Measurements from ENCODE around the gene MRPS6. TPM values are rescaled to one million over a fixed set of nuclear protein-coding genes. Genes with fewer than 3 reads are reported as not detected.

The MRPS6 gene
- total RNA-seq, 1 experiment from 2014 or later, result 55.1 TPM

DNA sequence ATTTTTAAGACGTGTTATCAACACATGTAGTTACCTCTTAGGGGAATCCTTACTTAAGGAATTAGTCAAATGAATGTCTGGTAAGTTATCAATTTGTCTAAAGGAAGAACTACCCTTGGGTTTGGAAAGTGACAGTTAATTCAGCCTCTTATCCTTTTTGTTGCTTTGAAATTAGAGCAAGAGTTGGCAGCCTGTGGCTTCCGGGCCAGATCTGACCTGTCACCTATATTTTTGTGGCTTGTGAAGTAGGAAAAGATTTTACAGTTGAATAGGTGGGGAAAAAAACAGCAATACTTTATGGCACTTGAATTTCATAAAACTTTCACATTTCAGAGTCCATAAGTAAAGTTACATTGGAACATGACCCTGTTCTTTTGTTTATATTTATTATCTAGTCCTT is 5.5 kb downstream of the MRPS6 start:
- Histone ChIP-seq H3K27me3 (ENCODE audit: insufficient read depth, low read length) (no peaks in the 10 kb centered on the region), H3K36me3 (ENCODE audit: control insufficient read depth in 1 of 2, insufficient read depth in 2 of 2, low read length in 2 of 2) (peaks cover 0 to 5% of the 10 kb centered on the region in 2 experiments; a peak in 1 of 4 replicates), H4K20me1 (ENCODE audit: insufficient read depth) (no peaks in the 10 kb centered on the region), H3K9ac (ENCODE audit: low read length) (no peak overlapping the region), H3K4me2 (ENCODE audit: low read length) (no peak overlapping the region), H3K79me2 (ENCODE audit: insufficient read depth, low read length) (peaks cover 94% of the 10 kb centered on the region), H2AFZ (ENCODE audit: low read depth, low read length, poor library complexity, severe bottlenecking) (no peak overlapping the region), H3K27ac (ENCODE audit: low read depth, low read length) (no peak overlapping the region), H3K4me3 (replicated peaks in 1 of 2; ENCODE audit: low read depth in 1 of 2, low read length in 2 of 2) (no peak overlapping the region), H3K4me1 (ENCODE audit: control insufficient read depth in 1 of 2, insufficient read depth in 2 of 2, low read length in 2 of 2) (peaks cover 7% of the 10 kb centered on the region in 2 experiments), H3K9me3 (ENCODE audit: control insufficient read depth in 1 of 2, insufficient read depth in 1 of 2, low read depth in 1 of 2, low read length in 2 of 2) (no peaks in the 10 kb centered on the region), H3K9me2 (ENCODE audit: insufficient read depth) (no peaks in the 10 kb centered on the region)
- ChIA-PET RAD21 (ENCODE audit: low non-redundant PET in 1 of 2, low total read pairs in 2 of 2, uncharacterized antibody in 2 of 2, unreplicated experiment in 2 of 2) (no interaction called here), POLR2A (no interaction called here), CTCF (no interaction called here)
- intact Hi-C loops (cut with micrococcal nuclease), result loop anchor here (10.0 kb wide), 1 partner anchor 134 kb away; no protein-coding TSS in a partner anchor
- no TSS peak for BruUV-seq (replicated peaks)
- ATAC-seq (no peak), DNase-seq (ENCODE audit: low read depth, low spot score) (no peak)
- TF ChIP-seq, protein P1, sequence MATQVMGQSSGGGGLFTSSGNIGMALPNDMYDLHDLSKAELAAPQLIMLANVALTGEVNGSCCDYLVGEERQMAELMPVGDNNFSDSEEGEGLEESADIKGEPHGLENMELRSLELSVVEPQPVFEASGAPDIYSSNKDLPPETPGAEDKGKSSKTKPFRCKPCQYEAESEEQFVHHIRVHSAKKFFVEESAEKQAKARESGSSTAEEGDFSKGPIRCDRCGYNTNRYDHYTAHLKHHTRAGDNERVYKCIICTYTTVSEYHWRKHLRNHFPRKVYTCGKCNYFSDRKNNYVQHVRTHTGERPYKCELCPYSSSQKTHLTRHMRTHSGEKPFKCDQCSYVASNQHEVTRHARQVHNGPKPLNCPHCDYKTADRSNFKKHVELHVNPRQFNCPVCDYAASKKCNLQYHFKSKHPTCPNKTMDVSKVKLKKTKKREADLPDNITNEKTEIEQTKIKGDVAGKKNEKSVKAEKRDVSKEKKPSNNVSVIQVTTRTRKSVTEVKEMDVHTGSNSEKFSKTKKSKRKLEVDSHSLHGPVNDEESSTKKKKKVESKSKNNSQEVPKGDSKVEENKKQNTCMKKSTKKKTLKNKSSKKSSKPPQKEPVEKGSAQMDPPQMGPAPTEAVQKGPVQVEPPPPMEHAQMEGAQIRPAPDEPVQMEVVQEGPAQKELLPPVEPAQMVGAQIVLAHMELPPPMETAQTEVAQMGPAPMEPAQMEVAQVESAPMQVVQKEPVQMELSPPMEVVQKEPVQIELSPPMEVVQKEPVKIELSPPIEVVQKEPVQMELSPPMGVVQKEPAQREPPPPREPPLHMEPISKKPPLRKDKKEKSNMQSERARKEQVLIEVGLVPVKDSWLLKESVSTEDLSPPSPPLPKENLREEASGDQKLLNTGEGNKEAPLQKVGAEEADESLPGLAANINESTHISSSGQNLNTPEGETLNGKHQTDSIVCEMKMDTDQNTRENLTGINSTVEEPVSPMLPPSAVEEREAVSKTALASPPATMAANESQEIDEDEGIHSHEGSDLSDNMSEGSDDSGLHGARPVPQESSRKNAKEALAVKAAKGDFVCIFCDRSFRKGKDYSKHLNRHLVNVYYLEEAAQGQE (IDR thresholded peaks at IDR 0.05; ENCODE audit: low read depth), result no peak
- TF ChIP-seq, protein P2, sequence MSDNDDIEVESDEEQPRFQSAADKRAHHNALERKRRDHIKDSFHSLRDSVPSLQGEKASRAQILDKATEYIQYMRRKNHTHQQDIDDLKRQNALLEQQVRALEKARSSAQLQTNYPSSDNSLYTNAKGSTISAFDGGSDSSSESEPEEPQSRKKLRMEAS (IDR thresholded peaks at IDR 0.05), result no peak
- TF ChIP-seq CBX3 (IDR thresholded peaks at IDR 0.05; ENCODE audit: low read depth) (no peak), SRF (IDR thresholded peaks at IDR 0.05; ENCODE audit: low read depth) (no peak), SIN3A (IDR thresholded peaks at IDR 0.05; ENCODE audit: low read depth) (no peak), CEBPB (IDR thresholded peaks at IDR 0.05; ENCODE audit: low read depth) (no peak), JUND (IDR thresholded peaks at IDR 0.05) (no peak), FOSL1 (IDR thresholded peaks at IDR 0.05; ENCODE audit: low read depth) (no peak), SP1 (IDR thresholded peaks at IDR 0.05; ENCODE audit: low read depth) (no peak), EZH2 (IDR thresholded peaks at IDR 0.05) (no peak)
- TF ChIP-seq, protein P3, sequence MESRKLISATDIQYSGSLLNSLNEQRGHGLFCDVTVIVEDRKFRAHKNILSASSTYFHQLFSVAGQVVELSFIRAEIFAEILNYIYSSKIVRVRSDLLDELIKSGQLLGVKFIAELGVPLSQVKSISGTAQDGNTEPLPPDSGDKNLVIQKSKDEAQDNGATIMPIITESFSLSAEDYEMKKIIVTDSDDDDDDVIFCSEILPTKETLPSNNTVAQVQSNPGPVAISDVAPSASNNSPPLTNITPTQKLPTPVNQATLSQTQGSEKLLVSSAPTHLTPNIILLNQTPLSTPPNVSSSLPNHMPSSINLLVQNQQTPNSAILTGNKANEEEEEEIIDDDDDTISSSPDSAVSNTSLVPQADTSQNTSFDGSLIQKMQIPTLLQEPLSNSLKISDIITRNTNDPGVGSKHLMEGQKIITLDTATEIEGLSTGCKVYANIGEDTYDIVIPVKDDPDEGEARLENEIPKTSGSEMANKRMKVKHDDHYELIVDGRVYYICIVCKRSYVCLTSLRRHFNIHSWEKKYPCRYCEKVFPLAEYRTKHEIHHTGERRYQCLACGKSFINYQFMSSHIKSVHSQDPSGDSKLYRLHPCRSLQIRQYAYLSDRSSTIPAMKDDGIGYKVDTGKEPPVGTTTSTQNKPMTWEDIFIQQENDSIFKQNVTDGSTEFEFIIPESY (IDR thresholded peaks at IDR 0.05; ENCODE audit: extremely low read depth, insufficient replicate concordance, low read length), result no peak
